Gastroesophageal sphincter (tissue), 4 donors: ENCODE data around the gene FHAD1. TPM values are rescaled to one million over a fixed set of nuclear protein-coding genes. Genes with fewer than 3 reads are reported as not detected.

Experiments
- ATAC-seq: fragments of 150-250 bp; one replicate; pipeline ENCODE4 v1.9.1; 2016; ENCODE audit warnings: mild to moderate bottlenecking, moderate library complexity
- H3K27ac ChIP-seq, 4 donors: fragments of 200-600 bp; sonication (generic) in 3 of 4; 1 replicate in 3 of 4; 2 replicates in 1 of 4; pipeline ENCODE4 v1.5.1; 2016 to 2019
- H3K27me3 ChIP-seq: fragments of 200-600 bp; sonication (generic); one replicate; pipeline ENCODE4 v1.5.1; 2019
- H3K36me3 ChIP-seq, 2 donors: fragments of 200-600 bp; sonication (generic); one replicate each; pipeline ENCODE4 v1.5.1; 2019; ENCODE audit warnings: control low read depth in 1 of 2
- H3K4me1 ChIP-seq, 3 donors: fragments of 200-600 bp; sonication (generic); 1 replicate in 2 of 3; 2 replicates in 1 of 3; pipeline ENCODE4 v1.5.1; 2016 to 2019; ENCODE audit warnings: control low read depth in 2 of 3
- H3K4me3 ChIP-seq, 2 donors: fragments of 200-600 bp; sonication (generic); one replicate each; pipeline ENCODE4 v1.5.1; 2019; ENCODE audit warnings: mild to moderate bottlenecking in 1 of 2, moderate library complexity in 1 of 2
- H3K9me3 ChIP-seq, 3 donors: fragments of 200-600 bp; sonication (generic); one replicate each; pipeline ENCODE4 v1.5.1; 2017 to 2019; ENCODE audit warnings: control low read depth in 2 of 3
- EP300 ChIP-seq: sonication (generic); formaldehyde crosslinking; IDR thresholded peaks from one replicate; pipeline ENCODE4 v1.6.1; 2017; ENCODE audit warnings: antibody characterized with exemption, mild to moderate bottlenecking
- POLR2A ChIP-seq, 2 donors: fragments of 450-650 bp; IDR thresholded peaks; one replicate each; pipeline ENCODE4 v1.6.1; 2017; ENCODE audit warnings: antibody characterized with exemption in 2 of 2, mild to moderate bottlenecking in 2 of 2, moderate library complexity in 1 of 2
- POLR2AphosphoS5 ChIP-seq: sonication (generic); formaldehyde crosslinking; IDR thresholded peaks from one replicate; pipeline ENCODE4 v1.6.1; 2017; ENCODE audit warnings: antibody characterized with exemption
- WGBS, 2 donors: methylation state at CpG; one replicate each; pipeline ENCODE4 v1.1.5; 2018; ENCODE audit warnings: low coverage in 1 of 2; 5-methylcytosine and 5-hydroxymethylcytosine counted together
- total RNA-seq, 4 donors: library from RNA; depleted of rRNA; stranded (reverse); fragments of >200 nt; gene quantifications; one replicate each; pipeline ENCODE4 v1.1.0, GENCODE V29; 2016
- TF ChIP-seq, protein P1 (sequence below), 4 experiments: fragments of 200-600 bp in 2 of 4; fragments of 450-650 bp in 2 of 4; sonication (generic) in 1 of 4; IDR thresholded peaks; one replicate each; pipeline ENCODE4 v1.5.1; 2017 to 2019; ENCODE audit warnings: antibody characterized with exemption in 4 of 4, mild to moderate bottlenecking in 2 of 4, moderate library complexity in 2 of 4

Gene FHAD1
- total RNA-seq, 4 donors from 2014 or later = 1.1 TPM; not detected in 3

DNA sequence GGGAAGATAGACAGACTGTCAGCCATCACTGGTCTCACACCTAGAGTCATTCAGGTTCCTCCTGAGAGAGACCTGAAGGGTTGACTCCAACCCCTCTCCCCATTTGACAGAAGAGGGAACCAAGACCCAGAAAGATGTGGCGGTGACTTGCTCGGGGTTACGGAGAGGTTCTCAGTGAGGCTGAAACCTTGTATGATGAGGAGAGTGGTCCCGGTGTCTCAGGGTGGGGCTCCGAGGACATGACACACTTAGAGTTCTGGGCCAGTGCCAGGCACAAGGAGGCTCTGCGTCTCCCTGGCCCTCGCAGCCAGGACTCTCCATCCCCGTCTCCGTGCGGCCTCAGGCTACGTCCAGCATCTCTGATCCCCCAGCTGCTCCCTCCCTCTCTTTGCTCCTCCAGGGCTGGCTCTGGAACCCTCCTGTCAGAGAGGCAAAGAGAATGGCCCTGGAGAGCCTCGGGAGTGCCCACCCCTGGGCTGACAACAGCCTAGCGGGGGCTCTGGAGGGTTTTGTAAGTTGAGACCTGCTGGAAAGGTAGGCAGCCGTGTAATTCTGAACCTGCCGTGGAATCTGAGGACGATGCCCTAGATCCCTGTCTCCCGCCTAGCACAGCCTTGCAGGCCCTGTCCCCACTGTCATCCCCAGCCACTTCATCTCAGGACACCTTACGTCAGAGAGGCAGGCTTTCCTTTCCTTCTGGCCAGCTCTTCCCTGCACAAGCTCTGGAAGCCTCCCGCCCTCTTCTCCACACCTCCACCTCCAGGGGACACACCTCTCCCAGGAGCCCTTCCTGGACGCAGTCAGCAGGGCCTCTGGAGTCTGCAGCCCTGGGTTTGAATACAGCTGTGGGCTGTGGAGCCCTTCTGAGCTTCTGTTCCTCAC lies 166.8 kb downstream of the FHAD1 start:
- peak overlapping the region in 2 of 4 donors; percentile 81 to 89 for H3K27ac ChIP-seq
- 90 to 100% methylated on average over 1 to 4 of the region's 20 CpGs for WGBS, 2 donors
- no peak for TF ChIP-seq POLR2AphosphoS5
- TF ChIP-seq EP300 = no peak
- TF ChIP-seq, protein P1, sequence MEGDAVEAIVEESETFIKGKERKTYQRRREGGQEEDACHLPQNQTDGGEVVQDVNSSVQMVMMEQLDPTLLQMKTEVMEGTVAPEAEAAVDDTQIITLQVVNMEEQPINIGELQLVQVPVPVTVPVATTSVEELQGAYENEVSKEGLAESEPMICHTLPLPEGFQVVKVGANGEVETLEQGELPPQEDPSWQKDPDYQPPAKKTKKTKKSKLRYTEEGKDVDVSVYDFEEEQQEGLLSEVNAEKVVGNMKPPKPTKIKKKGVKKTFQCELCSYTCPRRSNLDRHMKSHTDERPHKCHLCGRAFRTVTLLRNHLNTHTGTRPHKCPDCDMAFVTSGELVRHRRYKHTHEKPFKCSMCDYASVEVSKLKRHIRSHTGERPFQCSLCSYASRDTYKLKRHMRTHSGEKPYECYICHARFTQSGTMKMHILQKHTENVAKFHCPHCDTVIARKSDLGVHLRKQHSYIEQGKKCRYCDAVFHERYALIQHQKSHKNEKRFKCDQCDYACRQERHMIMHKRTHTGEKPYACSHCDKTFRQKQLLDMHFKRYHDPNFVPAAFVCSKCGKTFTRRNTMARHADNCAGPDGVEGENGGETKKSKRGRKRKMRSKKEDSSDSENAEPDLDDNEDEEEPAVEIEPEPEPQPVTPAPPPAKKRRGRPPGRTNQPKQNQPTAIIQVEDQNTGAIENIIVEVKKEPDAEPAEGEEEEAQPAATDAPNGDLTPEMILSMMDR (IDR thresholded peaks at IDR 0.05) = no peak
- no peak for TF ChIP-seq POLR2A (IDR thresholded peaks at IDR 0.05)
- H3K9me3 ChIP-seq = no peaks in the 10 kb centered on the region
- no peak overlapping the region for H3K4me3 ChIP-seq
- peaks cover 0 to 86% (median 42%) of the 10 kb centered on the region in 3 donors for H3K4me1 ChIP-seq
- no peak for ATAC-seq
- H3K27me3 ChIP-seq = no peaks in the 10 kb centered on the region
- H3K36me3 ChIP-seq = peaks cover 0 to 6% of the 10 kb centered on the region in 2 donors

DNA sequence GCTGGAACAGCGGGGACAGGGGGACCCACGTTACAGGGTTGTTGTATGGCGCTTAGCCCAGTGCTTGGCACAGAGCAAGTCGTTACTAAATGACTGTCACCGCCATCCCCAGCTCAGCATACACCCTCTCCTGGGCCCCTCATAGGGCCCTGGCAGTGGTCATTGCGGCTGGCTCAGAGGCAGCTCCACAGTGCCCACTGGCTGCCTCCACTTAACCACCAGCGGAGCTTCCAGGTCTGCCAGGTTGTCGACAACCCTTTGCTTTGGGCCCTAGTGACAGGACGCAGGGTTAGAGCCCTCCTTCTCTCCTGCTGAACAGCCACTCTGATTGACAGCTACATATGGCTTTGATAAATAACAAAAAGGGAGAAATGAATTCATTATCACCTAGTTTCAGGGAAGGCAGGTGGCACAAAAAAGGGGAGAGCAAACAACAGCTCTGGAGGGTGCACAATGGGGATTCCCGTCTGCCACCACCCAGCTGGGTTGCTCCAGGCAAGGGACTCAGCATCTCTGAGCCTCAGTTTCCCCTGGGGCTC lies 167.5 kb downstream of the FHAD1 start:
- Histone ChIP-seq H3K36me3 (peaks cover 0 to 6% of the 10 kb centered on the region in 2 donors), H3K4me1 (peaks cover 0 to 86% (median 45%) of the 10 kb centered on the region in 3 donors), H3K27ac (peak overlapping the region in 1 of 4 donors; percentile 89), H3K4me3 (no peak overlapping the region), H3K9me3 (no peaks in the 10 kb centered on the region), H3K27me3 (no peaks in the 10 kb centered on the region)
- 100% methylated on average over 1 of the region's 10 CpGs; no CpG with 5 or more reads in 1 of the 2 donors for WGBS, 2 donors
- no peak for ATAC-seq
- TF ChIP-seq POLR2A (IDR thresholded peaks at IDR 0.05) (no peak), EP300 (no peak), POLR2AphosphoS5 (no peak)
- TF ChIP-seq, protein P1 (IDR thresholded peaks at IDR 0.05) = no peak

DNA sequence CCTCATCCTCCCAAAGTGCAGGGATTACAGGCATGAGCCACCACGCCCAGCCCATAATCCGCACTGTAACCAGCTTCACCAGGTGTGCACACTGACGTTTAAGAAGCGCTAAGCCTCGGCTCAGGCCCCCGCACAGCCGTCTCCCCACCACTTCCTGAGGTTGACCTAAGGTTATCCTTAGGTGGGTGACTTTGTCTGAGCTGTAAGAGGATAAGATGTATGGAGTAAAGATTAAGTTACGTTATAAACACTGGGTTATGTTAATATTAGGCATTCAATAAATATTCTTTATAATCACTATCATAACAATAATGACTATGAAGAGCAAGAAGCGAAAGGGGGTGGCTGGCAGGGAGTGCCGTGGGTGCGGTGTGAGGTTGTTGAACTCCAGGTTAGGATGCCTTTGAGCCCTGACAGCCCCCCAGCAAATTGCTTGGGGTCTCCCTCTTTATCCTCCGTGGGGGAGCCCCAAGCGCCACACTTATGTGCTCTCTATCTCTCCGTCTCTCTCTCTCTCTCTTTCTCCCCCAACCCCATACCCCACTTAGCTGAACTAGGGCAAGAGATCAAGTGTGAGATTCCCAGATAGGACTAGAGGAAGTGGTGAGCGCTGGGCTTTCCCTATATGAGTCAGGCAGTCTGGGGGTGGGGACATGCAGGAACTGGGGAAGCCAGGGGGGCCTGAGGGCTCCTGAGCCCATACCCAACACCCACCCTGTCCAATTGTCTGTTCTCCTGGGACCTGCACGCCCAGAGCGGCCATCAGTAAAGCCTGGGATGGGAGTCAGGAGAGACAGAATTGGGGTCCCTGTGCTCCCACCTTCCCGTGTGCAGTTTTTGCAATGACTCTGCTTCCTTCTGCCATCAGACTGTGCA lies 170.3 kb downstream of the FHAD1 start:
- TF ChIP-seq POLR2A (IDR thresholded peaks at IDR 0.05) = no peak
- peak overlapping the region in 3 of 4 donors; percentile 71 to 89 (median 78) for H3K27ac ChIP-seq
- H3K27me3 ChIP-seq = no peaks in the 10 kb centered on the region
- H3K4me3 ChIP-seq = no peak overlapping the region
- WGBS, 2 donors = 63 to 83% methylated on average over 10 to 14 of the region's 18 CpGs
- H3K36me3 ChIP-seq = peaks cover 0 to 6% of the 10 kb centered on the region in 2 donors
- ATAC-seq = peak; percentile 54
- H3K4me1 ChIP-seq = peaks cover 0 to 84% (median 28%) of the 10 kb centered on the region in 3 donors
- H3K9me3 ChIP-seq = no peaks in the 10 kb centered on the region

DNA sequence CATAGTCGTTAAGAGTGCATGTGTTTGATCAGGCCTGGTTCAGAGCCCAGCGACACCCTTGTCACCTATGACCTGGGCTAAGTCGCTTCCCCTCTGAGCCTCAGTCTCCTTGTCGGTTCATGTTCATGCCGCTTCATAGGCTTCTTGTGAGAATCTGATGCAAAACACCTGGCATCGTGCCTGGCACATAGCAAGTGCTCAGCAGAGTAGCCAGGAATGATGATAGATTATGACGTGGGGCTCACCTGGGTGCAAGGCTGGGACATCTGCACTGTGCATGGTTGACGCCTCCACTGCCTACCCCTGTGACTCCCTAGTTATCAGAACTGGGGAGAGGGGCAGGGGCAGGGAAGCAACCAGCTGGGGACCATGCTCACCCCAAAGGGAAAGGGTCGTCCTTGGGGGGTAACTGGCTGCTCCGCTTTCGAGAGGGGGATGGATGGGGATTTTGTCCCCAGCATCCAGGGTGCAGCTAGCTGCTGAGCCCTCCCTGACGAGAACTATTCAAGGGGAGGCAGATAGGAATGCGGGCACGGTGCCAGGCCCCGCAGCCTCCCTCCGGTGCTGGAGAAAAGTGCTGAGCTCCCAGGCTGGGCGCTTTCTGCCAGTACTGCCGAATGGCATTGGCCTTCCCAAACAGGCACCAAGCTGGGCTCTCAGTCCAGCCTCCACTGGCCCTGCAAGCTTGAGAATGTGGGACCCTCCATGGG lies 171.9 kb downstream of the FHAD1 start:
- H3K9me3 ChIP-seq = no peaks in the 10 kb centered on the region
- TF ChIP-seq, protein P1 (IDR thresholded peaks at IDR 0.05) = no peak
- peaks cover 0 to 67% (median 22%) of the 10 kb centered on the region in 3 donors for H3K4me1 ChIP-seq
- no peaks in the 10 kb centered on the region for H3K27me3 ChIP-seq
- no peak for ATAC-seq
- no peak overlapping the region for H3K4me3 ChIP-seq
- no peak overlapping the region for H3K27ac ChIP-seq
- WGBS, 2 donors = 61 to 84% methylated on average over 7 of the region's 18 CpGs
- H3K36me3 ChIP-seq = peaks cover 0 to 6% of the 10 kb centered on the region in 2 donors
